HG02970 (cell line): ENCODE results near the gene ADCK1.
"Not testable (repeated sequence)": the region's sequence is repeated elsewhere in the genome, so short reads cannot be mapped to it uniquely, and the experiment has no call there.

Experiments used
- ATAC-seq: cut with Tn5 transposase; IDR thresholded peaks from one replicate; pipeline ENCODE4 v1.9.1; 2021; ENCODE audit warnings: mild to moderate bottlenecking, moderate library complexity, moderate number of reproducible peaks; ENCODE audit not compliant: unreplicated experiment, low FRiP score

ADCK1 gene

GRCh38 chr14:77808250-77808649 lies 8.3 kb downstream of the ADCK1 start:
- no peak for ATAC-seq

- no peak for ATAC-seq
These were observed 9.1 kb downstream of the ADCK1 start for GRCh38 chr14:77809011-77809410.

- peak; percentile 44 for ATAC-seq
These were observed 12.1 kb downstream of the ADCK1 start for GRCh38 chr14:77812028-77812427.

GRCh38 chr14:77812682-77813081 lies 12.8 kb downstream of the ADCK1 start:
- ATAC-seq = not testable (repeated sequence)

- ATAC-seq = no peak
These were observed 22.4 kb downstream of the ADCK1 start for GRCh38 chr14:77822307-77822706.

- no peak for ATAC-seq
These were observed 22.8 kb downstream of the ADCK1 start for GRCh38 chr14:77822741-77823140.

- no peak for ATAC-seq
These were observed 23.5 kb downstream of the ADCK1 start for GRCh38 chr14:77823378-77823777.

- ATAC-seq = no peak
These were observed 26.1 kb downstream of the ADCK1 start for GRCh38 chr14:77825895-77826519.

- ATAC-seq = no peak
These were observed 30.8 kb downstream of the ADCK1 start for GRCh38 chr14:77830692-77831091.

GRCh38 chr14:77832297-77832696 lies 32.4 kb downstream of the ADCK1 start:
- no peak for ATAC-seq

GRCh38 chr14:77837926-77838325 lies 38.0 kb downstream of the ADCK1 start:
- no peak for ATAC-seq

- no peak for ATAC-seq
These were observed 39.1 kb downstream of the ADCK1 start for GRCh38 chr14:77838831-77839511.

- ATAC-seq = no peak
These were observed 43.3 kb downstream of the ADCK1 start for GRCh38 chr14:77843195-77843594.

- no peak for ATAC-seq
These were observed 43.7 kb downstream of the ADCK1 start for GRCh38 chr14:77843651-77844050.

GRCh38 chr14:77844802-77845201 lies 44.9 kb downstream of the ADCK1 start:
- ATAC-seq = no peak

- no peak for ATAC-seq
These were observed 48.1 kb downstream of the ADCK1 start for GRCh38 chr14:77848031-77848430.

GRCh38 chr14:77849711-77850110 lies 49.8 kb downstream of the ADCK1 start:
- ATAC-seq = no peak

GRCh38 chr14:77853919-77854318 lies 54.0 kb downstream of the ADCK1 start:
- ATAC-seq = no peak

- no peak for ATAC-seq
These were observed 57.0 kb downstream of the ADCK1 start for GRCh38 chr14:77856941-77857340.

- ATAC-seq = no peak
These were observed 60.1 kb downstream of the ADCK1 start for GRCh38 chr14:77859934-77860570.

- ATAC-seq = no peak
These were observed 61.3 kb downstream of the ADCK1 start for GRCh38 chr14:77861201-77861600.
